ENCODE data around the gene PITX1.

DNA sequence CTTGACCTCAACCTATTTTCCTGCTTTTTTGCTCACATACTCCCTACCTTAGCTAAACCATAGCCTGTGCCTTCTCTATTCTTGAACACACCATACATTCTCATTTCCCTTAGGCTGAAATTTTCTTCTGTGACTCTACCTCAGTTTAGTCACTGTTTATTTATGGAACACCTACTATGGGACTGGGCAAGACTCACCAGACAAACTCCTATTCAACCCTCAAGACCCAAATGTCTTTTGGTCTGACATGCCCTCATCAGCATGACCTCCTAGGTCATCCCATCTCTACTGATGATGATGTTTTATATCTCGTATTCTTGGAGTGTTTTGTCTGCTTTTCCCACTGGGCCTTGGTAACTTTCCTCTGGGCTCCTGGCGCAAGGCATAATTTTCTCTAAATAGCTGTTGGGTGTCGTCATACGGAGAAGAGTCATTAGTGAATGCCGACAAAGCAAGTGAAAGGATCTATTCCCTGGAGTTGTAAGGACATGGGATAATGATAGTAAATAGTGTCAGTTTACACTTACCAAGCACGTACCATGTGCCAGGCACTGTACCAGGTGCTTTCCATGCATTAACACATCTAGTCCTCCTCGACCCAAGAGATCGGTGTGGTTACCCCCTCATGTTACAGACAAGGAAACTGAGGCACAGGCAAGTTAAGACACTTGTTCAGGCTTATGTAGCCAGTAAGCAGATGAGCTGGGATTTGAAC lies 22.4 kb upstream of the PITX1 start:
- TF ChIP-seq, protein P1, sequence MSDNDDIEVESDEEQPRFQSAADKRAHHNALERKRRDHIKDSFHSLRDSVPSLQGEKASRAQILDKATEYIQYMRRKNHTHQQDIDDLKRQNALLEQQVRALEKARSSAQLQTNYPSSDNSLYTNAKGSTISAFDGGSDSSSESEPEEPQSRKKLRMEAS (IDR thresholded peaks at IDR 0.05), result no peak
- TF ChIP-seq TEAD4 (IDR thresholded peaks at IDR 0.05) (no peak), CEBPB (IDR thresholded peaks at IDR 0.05) (no peak), EP300 (IDR thresholded peaks at IDR 0.05; ENCODE audit: borderline replicate concordance) (no peak), TAF1 (IDR thresholded peaks at IDR 0.05; ENCODE audit: low read depth) (no peak), RAD21 (IDR thresholded peaks at IDR 0.05; ENCODE audit: low read depth) (no peak), TCF12 (IDR thresholded peaks at IDR 0.05; ENCODE audit: low read depth) (no peak), EGR1 (IDR thresholded peaks at IDR 0.05) (no peak), YY1 (IDR thresholded peaks at IDR 0.05; ENCODE audit: low read depth) (no peak), FOXM1 (IDR thresholded peaks at IDR 0.05; ENCODE audit: borderline replicate concordance, low read depth) (no peak), ZBTB7A (IDR thresholded peaks at IDR 0.05; ENCODE audit: low read depth) (no peak)
- TF ChIP-seq, protein P2, sequence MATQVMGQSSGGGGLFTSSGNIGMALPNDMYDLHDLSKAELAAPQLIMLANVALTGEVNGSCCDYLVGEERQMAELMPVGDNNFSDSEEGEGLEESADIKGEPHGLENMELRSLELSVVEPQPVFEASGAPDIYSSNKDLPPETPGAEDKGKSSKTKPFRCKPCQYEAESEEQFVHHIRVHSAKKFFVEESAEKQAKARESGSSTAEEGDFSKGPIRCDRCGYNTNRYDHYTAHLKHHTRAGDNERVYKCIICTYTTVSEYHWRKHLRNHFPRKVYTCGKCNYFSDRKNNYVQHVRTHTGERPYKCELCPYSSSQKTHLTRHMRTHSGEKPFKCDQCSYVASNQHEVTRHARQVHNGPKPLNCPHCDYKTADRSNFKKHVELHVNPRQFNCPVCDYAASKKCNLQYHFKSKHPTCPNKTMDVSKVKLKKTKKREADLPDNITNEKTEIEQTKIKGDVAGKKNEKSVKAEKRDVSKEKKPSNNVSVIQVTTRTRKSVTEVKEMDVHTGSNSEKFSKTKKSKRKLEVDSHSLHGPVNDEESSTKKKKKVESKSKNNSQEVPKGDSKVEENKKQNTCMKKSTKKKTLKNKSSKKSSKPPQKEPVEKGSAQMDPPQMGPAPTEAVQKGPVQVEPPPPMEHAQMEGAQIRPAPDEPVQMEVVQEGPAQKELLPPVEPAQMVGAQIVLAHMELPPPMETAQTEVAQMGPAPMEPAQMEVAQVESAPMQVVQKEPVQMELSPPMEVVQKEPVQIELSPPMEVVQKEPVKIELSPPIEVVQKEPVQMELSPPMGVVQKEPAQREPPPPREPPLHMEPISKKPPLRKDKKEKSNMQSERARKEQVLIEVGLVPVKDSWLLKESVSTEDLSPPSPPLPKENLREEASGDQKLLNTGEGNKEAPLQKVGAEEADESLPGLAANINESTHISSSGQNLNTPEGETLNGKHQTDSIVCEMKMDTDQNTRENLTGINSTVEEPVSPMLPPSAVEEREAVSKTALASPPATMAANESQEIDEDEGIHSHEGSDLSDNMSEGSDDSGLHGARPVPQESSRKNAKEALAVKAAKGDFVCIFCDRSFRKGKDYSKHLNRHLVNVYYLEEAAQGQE (IDR thresholded peaks at IDR 0.05; ENCODE audit: low read depth), result no peak
